NCI-H2227 (cell line): ENCODE data around the gene MBOAT2.

Source experiments
- DNase-seq: peaks from one replicate; lab custom pipeline; 2025; ENCODE audit not compliant: unreplicated experiment; lab: John Stamatoyannopoulos, UW

Gene MBOAT2

GRCh38 chr2:8835279-8835678 lies 168.2 kb downstream of the MBOAT2 start:
- DNase-seq, result no peak

GRCh38 chr2:8833853-8834252 lies 169.6 kb downstream of the MBOAT2 start:
- no peak for DNase-seq

- no peak for DNase-seq
These were observed 172.0 kb downstream of the MBOAT2 start for GRCh38 chr2:8831516-8831915.

GRCh38 chr2:8827729-8828128 lies 175.8 kb downstream of the MBOAT2 start:
- DNase-seq, result no peak

GRCh38 chr2:8822218-8822617 lies 181.3 kb downstream of the MBOAT2 start:
- no peak for DNase-seq

- DNase-seq, result no peak
These were observed 181.9 kb downstream of the MBOAT2 start for GRCh38 chr2:8821276-8822217.

GRCh38 chr2:8819948-8820347 lies 183.5 kb downstream of the MBOAT2 start:
- no peak for DNase-seq

GRCh38 chr2:8819194-8819593 lies 184.3 kb downstream of the MBOAT2 start:
- DNase-seq, result no peak

GRCh38 chr2:8817221-8817620 lies 186.3 kb downstream of the MBOAT2 start:
- DNase-seq, result no peak

GRCh38 chr2:8806885-8807704 lies 196.4 kb downstream of the MBOAT2 start:
- no peak for DNase-seq

- no peak for DNase-seq
These were observed 197.9 kb downstream of the MBOAT2 start for GRCh38 chr2:8805278-8806210.

- no peak for DNase-seq
These were observed 199.7 kb downstream of the MBOAT2 start for GRCh38 chr2:8803658-8804379.

- DNase-seq, result no peak
These were observed 200.7 kb downstream of the MBOAT2 start for GRCh38 chr2:8802741-8803140.
